HepG2 (cell line): Measurements from ENCODE around the gene USP32. TPM values are rescaled to one million over a fixed set of nuclear protein-coding genes. Genes with fewer than 3 reads are reported as not detected.

Experiments used
- ATAC-seq: fragments of 200-7000 bp; cut with Tn5 transposase; 3 replicates; pipeline ENCODE4 v1.9.1; 2020; ENCODE audit warnings: mild to moderate bottlenecking, moderate library complexity
- BruUV-seq: library from RNA; stranded (reverse); fragments of 400-500 nt; replicated peaks from 2 replicates; lab custom pipeline; 2021; lab: Mats Ljungman, UMichigan
- CTCF ChIA-PET: fragments of 300-600 bp; formaldehyde crosslinking; extraction: SDS; loops from one replicate; lab custom pipeline; 2021; ENCODE audit warnings: low total read pairs, inconsistent platforms, low intra/inter-chr PET ratio; lab: Yijun Ruan, JAX
- POLR2A ChIA-PET: fragments of 350-600 bp; sonication (Branson Sonifier 250); formaldehyde crosslinking; loops from one replicate; lab custom pipeline; 2020; ENCODE audit warnings: antibody characterized with exemption, inconsistent platforms; lab: Yijun Ruan, JAX
- DNase-seq: peaks from one replicate; pipeline ENCODE4 v3.0.0-alpha.2; 2015; ENCODE audit warnings: low spot score
- FAIRE-seq: peaks from 3 replicates; lab custom pipeline; 2011; peaks lifted over from hg19 to GRCh38; lab: Jason Lieb, UNC
- H2AFZ ChIP-seq: one replicate; pipeline ENCODE4 v1.6.1; 2011; ENCODE audit warnings: low read length, inconsistent platforms
- H3K27ac ChIP-seq: fragments of 300-600 bp; 3 replicates; pipeline ENCODE4 v1.8.0; 2011; ENCODE audit warnings: mixed run types, mild to moderate bottlenecking, mixed read lengths, low read length, inconsistent platforms; ENCODE audit not compliant: insufficient read depth; ENCODE audit errors: extremely low read length
- H3K27me3 ChIP-seq, 2 experiments: fragments of 200-600 bp in 1 of 2; 2 replicates in 1 of 2; 3 replicates in 1 of 2; pipeline versions ENCODE4 v1.6.0 to v1.8.0; 2011; ENCODE audit warnings: low read length in 2 of 2, mild to moderate bottlenecking in 2 of 2, moderate library complexity in 2 of 2, inconsistent platforms in 1 of 2; ENCODE audit not compliant: insufficient read depth in 2 of 2, control insufficient read depth in 1 of 2
- H3K36me3 ChIP-seq, 2 experiments: fragments of 200-600 bp in 1 of 2; replicated peaks in 1 of 2; 2 replicates in 1 of 2; 3 replicates in 1 of 2; pipeline versions ENCODE4 v1.5.1 to v1.8.0; 2011; ENCODE audit warnings: low read length in 2 of 2, inconsistent platforms in 1 of 2; ENCODE audit not compliant: insufficient read depth in 2 of 2, control insufficient read depth in 1 of 2
- H3K4me1 ChIP-seq: 2 replicates; pipeline ENCODE4 v1.5.1; 2012; ENCODE audit warnings: low read length, inconsistent platforms; ENCODE audit not compliant: insufficient read depth
- H3K4me2 ChIP-seq: 2 replicates; pipeline ENCODE4 v1.6.0; 2011; ENCODE audit warnings: low read depth, low read length, inconsistent platforms
- H3K4me3 ChIP-seq, 3 experiments: fragments of 200-600 bp in 1 of 3; sonication (generic), shearing (Covaris generic) in 1 of 3; replicated peaks in 1 of 3; 2 replicates each; pipeline ENCODE4 v1.5.1; 2011 to 2016; ENCODE audit warnings: low read length in 3 of 3, inconsistent platforms in 2 of 3, low read depth in 2 of 3, mild to moderate bottlenecking in 2 of 3, control low read depth in 1 of 3, mixed read lengths in 1 of 3; ENCODE audit not compliant: insufficient read depth in 1 of 3
- H3K79me2 ChIP-seq: one replicate; pipeline ENCODE4 v1.6.1; 2011; ENCODE audit warnings: low read length, inconsistent platforms; ENCODE audit not compliant: insufficient read depth
- H3K9ac ChIP-seq: 2 replicates; pipeline ENCODE4 v1.6.0; 2011; ENCODE audit warnings: mild to moderate bottlenecking, low read depth, low read length, inconsistent platforms; ENCODE audit not compliant: insufficient read depth
- H3K9me3 ChIP-seq: 2 replicates; pipeline ENCODE4 v1.5.1; 2012; ENCODE audit warnings: mild to moderate bottlenecking, low read length
- H4K20me1 ChIP-seq: 2 replicates; pipeline ENCODE4 v1.6.0; 2011; ENCODE audit warnings: inconsistent platforms, mild to moderate bottlenecking, low read length, moderate library complexity; ENCODE audit not compliant: insufficient read depth
- CHD4 ChIP-seq: fragments of 200-600 bp; sonication (generic); IDR thresholded peaks from 2 replicates; pipeline ENCODE4 v1.7.0; 2017; ENCODE audit warnings: mild to moderate bottlenecking, low read length, borderline replicate concordance
- ETV6 ChIP-seq: sonication (generic); formaldehyde crosslinking; conservative IDR thresholded peaks from 2 replicates; pipeline ENCODE4 v1.4.0; 2020; ENCODE audit warnings: missing genetic modification reagents
- FOSL1 ChIP-seq: sonication (generic); formaldehyde crosslinking; IDR thresholded peaks from 2 replicates; pipeline ENCODE4 v1.9.0; 2021; ENCODE audit warnings: missing genetic modification reagents, borderline replicate concordance
- FOXC1 ChIP-seq: sonication (generic); formaldehyde crosslinking; IDR thresholded peaks from 2 replicates; pipeline ENCODE4 v1.8.0; 2022; ENCODE audit warnings: mild to moderate bottlenecking, missing genetic modification reagents, borderline replicate concordance
- HOXA3 ChIP-seq: sonication (generic); formaldehyde crosslinking; IDR thresholded peaks from 2 replicates; pipeline ENCODE4 v1.5.0; 2020; ENCODE audit warnings: missing genetic modification reagents
- JARID2 ChIP-seq: sonication (generic); formaldehyde crosslinking; IDR thresholded peaks from 2 replicates; pipeline ENCODE4 v1.8.1; 2023; ENCODE audit warnings: missing genetic modification reagents, inconsistent platforms; ENCODE audit not compliant: insufficient replicate concordance
- PTBP1 ChIP-seq: fragments of 200-400 bp; formaldehyde crosslinking; IDR thresholded peaks from 2 replicates; pipeline ENCODE4 v1.6.1; 2018; ENCODE audit warnings: low read length, low read depth; ENCODE audit not compliant: poor library complexity, severe bottlenecking
- TOPORS ChIP-seq: sonication (generic); formaldehyde crosslinking; IDR thresholded peaks from 2 replicates; pipeline ENCODE4 v1.8.0; 2023; ENCODE audit warnings: mild to moderate bottlenecking, missing genetic modification reagents
- ZBTB21 ChIP-seq: sonication (generic); formaldehyde crosslinking; IDR thresholded peaks from 2 replicates; pipeline ENCODE4 v1.4.0; 2020; ENCODE audit warnings: missing genetic modification reagents
- ZNF230 ChIP-seq: sonication (generic); formaldehyde crosslinking; IDR thresholded peaks from 2 replicates; pipeline ENCODE4 v1.4.0; 2020; ENCODE audit warnings: mild to moderate bottlenecking, missing genetic modification reagents
- ZNF234 ChIP-seq: sonication (generic); formaldehyde crosslinking; conservative IDR thresholded peaks from 2 replicates; pipeline ENCODE4 v1.5.1; 2020; ENCODE audit warnings: mild to moderate bottlenecking, missing genetic modification reagents
- ZNF354B ChIP-seq: sonication (generic); formaldehyde crosslinking; IDR thresholded peaks from 2 replicates; pipeline ENCODE4 v1.8.0; 2022; ENCODE audit warnings: mild to moderate bottlenecking, missing genetic modification reagents
- ZNF530 ChIP-seq: sonication (generic); formaldehyde crosslinking; IDR thresholded peaks from 2 replicates; pipeline ENCODE4 v1.5.0; 2020; ENCODE audit warnings: low read depth, mild to moderate bottlenecking, missing genetic modification reagents
- ZNF569 ChIP-seq: sonication (generic); formaldehyde crosslinking; IDR thresholded peaks from 2 replicates; pipeline ENCODE4 v1.5.0; 2020; ENCODE audit warnings: mild to moderate bottlenecking, missing genetic modification reagents, moderate library complexity, borderline replicate concordance
- ZNF644 ChIP-seq: IDR thresholded peaks from 2 replicates; pipeline ENCODE4 v1.6.1; 2016; ENCODE audit warnings: low read depth
- WGBS: methylation state at CpG from one replicate; pipeline ENCODE4 v1.1.6; 2017; ENCODE audit warnings: low lambda C conversion rate; 5-methylcytosine and 5-hydroxymethylcytosine counted together
- in situ Hi-C: cut with HindIII; loops from 2 replicates; pipeline ENCODE4 v1.10.0; 2017; ENCODE audit warnings: low pct_unique_long_range_greater_than_20kb; ENCODE audit not compliant: extremely low pct_ligation_motif_present
- intact Hi-C: fragments of 100-400 bp; cut with micrococcal nuclease; formaldehyde crosslinking; loops from one replicate; pipeline ENCODE4 v1.10.0; 2022; ENCODE audit not compliant: unreplicated experiment
- polyA plus RNA-seq, 8 experiments: library from polyadenylated mRNA; depleted of rRNA in 3 of 8; stranded (reverse) in 7 of 8; unstranded in 1 of 8; fragments of >200 nt; fragmentation: Illumina TruSeq in 4 of 8; extraction: Trizol in 4 of 8; gene quantifications; 2 replicates each; pipeline versions ENCODE4 v1.2.1 to v1.2.3, GENCODE V29; 2011 to 2016; ENCODE audit warnings: low read depth in 4 of 8, missing spikeins in 1 of 8, mixed read lengths in 1 of 8; ENCODE audit not compliant: insufficient read depth in 1 of 8
- total RNA-seq, 5 experiments: library from RNA; depleted of rRNA; stranded (reverse); fragments of >200 nt; fragmentation: Illumina TruSeq; extraction: Trizol; gene quantifications; 2 replicates each; pipeline ENCODE4 v1.2.3, GENCODE V29; 2016; ENCODE audit warnings: low read depth in 1 of 5
- TF ChIP-seq, protein P1 (sequence below): sonication (generic); formaldehyde crosslinking; IDR thresholded peaks from 2 replicates; pipeline ENCODE4 v1.5.0; 2020; ENCODE audit warnings: mild to moderate bottlenecking, missing genetic modification reagents, borderline replicate concordance
- TF ChIP-seq, protein P2 (sequence below): sonication (generic); formaldehyde crosslinking; conservative IDR thresholded peaks from 2 replicates; pipeline ENCODE4 v1.4.0; 2020; ENCODE audit warnings: missing genetic modification reagents
- TF ChIP-seq, protein P3 (sequence below): sonication (generic); formaldehyde crosslinking; IDR thresholded peaks from 2 replicates; pipeline ENCODE4 v1.9.0; 2021; ENCODE audit warnings: missing genetic modification reagents, mild to moderate bottlenecking, borderline replicate concordance

USP32 gene
- total and polyA plus RNA-seq, 2 of the 13 experiments (the other 11 are each of a cell fraction or from before 2014, with no cell fraction given): 24.9 to 39.9 TPM

DNA sequence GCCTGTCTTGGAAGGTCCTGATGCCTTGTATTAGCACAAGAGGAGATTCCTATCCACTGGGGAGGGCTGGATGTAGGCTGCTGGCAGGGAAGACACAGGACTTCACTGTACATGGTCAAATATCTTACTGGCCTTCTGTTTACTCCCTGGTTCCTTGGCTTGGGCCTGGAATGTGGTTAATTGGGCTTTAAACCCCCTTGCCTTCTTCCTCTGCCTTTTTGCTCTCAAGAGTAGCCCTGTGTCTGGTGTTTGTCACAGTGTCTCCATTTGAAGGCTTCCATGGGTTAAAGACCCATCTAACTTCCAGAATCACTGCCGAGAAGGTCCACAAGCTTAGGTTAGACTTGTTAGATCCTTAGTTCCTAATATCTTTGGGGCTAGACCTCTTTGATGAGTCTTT is 23.2 kb upstream of the USP32 start:
- FAIRE-seq (no peak), ATAC-seq (no peak), DNase-seq (no peak)
- POLR2A ChIA-PET: no interaction called here
- no peak overlapping the region for H3K4me2 ChIP-seq
- CTCF ChIA-PET: no interaction called here
- intact Hi-C loops: no loop called here
- no peaks in the 10 kb centered on the region for H4K20me1 ChIP-seq
- H3K27me3 ChIP-seq: peaks cover 0 to 3% of the 10 kb centered on the region in 2 experiments; a peak in 2 of 5 replicates
- H3K27ac ChIP-seq: no peak overlapping the region
- no peaks in the 10 kb centered on the region for H3K36me3 ChIP-seq
- H2AFZ ChIP-seq: no peak overlapping the region
- H3K9me3 ChIP-seq: no peaks in the 10 kb centered on the region
- H3K9ac ChIP-seq: no peak overlapping the region
- H3K79me2 ChIP-seq: no peaks in the 10 kb centered on the region
- no peaks in the 10 kb centered on the region for H3K4me1 ChIP-seq
- no peak overlapping the region for H3K4me3 ChIP-seq
- in situ Hi-C loops: no loop called here
- TF ChIP-seq ZNF530: no peak
- TF ChIP-seq, protein P1, sequence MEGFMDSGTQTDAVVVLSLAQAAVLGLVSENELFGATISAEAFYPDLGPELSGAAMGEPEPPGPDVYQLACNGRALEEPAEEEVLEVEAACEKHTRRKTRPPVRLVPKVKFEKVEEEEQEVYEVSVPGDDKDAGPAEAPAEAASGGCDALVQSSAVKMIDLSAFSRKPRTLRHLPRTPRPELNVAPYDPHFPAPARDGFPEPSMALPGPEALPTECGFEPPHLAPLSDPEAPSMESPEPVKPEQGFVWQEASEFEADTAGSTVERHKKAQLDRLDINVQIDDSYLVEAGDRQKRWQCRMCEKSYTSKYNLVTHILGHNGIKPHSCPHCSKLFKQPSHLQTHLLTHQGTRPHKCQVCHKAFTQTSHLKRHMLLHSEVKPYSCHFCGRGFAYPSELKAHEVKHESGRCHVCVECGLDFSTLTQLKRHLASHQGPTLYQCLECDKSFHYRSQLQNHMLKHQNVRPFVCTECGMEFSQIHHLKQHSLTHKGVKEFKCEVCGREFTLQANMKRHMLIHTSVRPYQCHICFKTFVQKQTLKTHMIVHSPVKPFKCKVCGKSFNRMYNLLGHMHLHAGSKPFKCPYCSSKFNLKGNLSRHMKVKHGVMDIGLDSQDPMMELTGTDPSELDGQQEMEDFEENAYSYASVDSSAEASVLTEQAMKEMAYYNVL (CRISPR knock-in tag): no peak
- no peak for TF ChIP-seq HOXA3 (CRISPR knock-in tag)
- TF ChIP-seq PTBP1: no peak
- no peak for TF ChIP-seq ZNF644 (CRISPR knock-in tag)
- TF ChIP-seq, protein P2, sequence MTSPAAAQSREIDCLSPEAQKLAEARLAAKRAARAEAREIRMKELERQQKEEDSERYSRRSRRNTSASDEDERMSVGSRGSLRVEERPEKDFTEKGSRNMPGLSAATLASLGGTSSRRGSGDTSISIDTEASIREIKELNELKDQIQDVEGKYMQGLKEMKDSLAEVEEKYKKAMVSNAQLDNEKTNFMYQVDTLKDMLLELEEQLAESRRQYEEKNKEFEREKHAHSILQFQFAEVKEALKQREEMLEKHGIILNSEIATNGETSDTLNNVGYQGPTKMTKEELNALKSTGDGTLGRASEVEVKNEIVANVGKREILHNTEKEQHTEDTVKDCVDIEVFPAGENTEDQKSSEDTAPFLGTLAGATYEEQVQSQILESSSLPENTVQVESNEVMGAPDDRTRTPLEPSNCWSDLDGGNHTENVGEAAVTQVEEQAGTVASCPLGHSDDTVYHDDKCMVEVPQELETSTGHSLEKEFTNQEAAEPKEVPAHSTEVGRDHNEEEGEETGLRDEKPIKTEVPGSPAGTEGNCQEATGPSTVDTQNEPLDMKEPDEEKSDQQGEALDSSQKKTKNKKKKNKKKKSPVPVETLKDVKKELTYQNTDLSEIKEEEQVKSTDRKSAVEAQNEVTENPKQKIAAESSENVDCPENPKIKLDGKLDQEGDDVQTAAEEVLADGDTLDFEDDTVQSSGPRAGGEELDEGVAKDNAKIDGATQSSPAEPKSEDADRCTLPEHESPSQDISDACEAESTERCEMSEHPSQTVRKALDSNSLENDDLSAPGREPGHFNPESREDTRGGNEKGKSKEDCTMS: no peak
- TF ChIP-seq TOPORS (CRISPR knock-in tag): no peak
- TF ChIP-seq ZNF230 (CRISPR knock-in tag): no peak
- no peak for TF ChIP-seq FOXC1
- TF ChIP-seq, protein P3, sequence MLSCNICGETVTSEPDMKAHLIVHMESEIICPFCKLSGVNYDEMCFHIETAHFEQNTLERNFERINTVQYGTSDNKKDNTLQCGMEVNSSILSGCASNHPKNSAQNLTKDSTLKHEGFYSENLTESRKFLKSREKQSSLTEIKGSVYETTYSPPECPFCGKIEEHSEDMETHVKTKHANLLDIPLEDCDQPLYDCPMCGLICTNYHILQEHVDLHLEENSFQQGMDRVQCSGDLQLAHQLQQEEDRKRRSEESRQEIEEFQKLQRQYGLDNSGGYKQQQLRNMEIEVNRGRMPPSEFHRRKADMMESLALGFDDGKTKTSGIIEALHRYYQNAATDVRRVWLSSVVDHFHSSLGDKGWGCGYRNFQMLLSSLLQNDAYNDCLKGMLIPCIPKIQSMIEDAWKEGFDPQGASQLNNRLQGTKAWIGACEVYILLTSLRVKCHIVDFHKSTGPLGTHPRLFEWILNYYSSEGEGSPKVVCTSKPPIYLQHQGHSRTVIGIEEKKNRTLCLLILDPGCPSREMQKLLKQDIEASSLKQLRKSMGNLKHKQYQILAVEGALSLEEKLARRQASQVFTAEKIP: no peak
- no peak for TF ChIP-seq ETV6 (CRISPR knock-in tag)
- TF ChIP-seq CHD4: no peak
- no peak for TF ChIP-seq ZBTB21 (CRISPR knock-in tag)
- TF ChIP-seq FOSL1 (CRISPR knock-in tag): no peak
- TF ChIP-seq JARID2: no peak
- TF ChIP-seq ZNF234 (CRISPR knock-in tag): no peak
- TF ChIP-seq ZNF354B (CRISPR knock-in tag): no peak
- no peak for TF ChIP-seq ZNF569
- BruUV-seq: no TSS peak
- 0% methylated on average over 1 of the region's 1 CpG for WGBS
